ENCODE measurements around the gene NETO2. TPM values are rescaled to one million over a fixed set of nuclear protein-coding genes. Genes with fewer than 3 reads are reported as not detected.
A peak's percentile ranks its signal among the peaks of the same experiment; 100 is the strongest.
"Not testable (repeated sequence)": the region's sequence is repeated elsewhere in the genome, so short reads cannot be mapped to it uniquely, and the experiment has no call there.

NETO2 gene
- total RNA-seq, 2 experiments from 2014 or later, result 9.2 to 11.4 TPM

- Mint-ChIP-seq H3K9me3 (no peaks in the 10 kb centered on the region), H3K27ac (no peak overlapping the region), H3K36me3 (peaks cover 17% of the 10 kb centered on the region), H3K4me1 (ENCODE audit: low read depth) (peaks cover 30% of the 10 kb centered on the region), H3K4me3 (no peak overlapping the region), H3K27me3 (no peaks in the 10 kb centered on the region)
- no peak for DNase-seq
- intact Hi-C loops (cut with micrococcal nuclease), result no loop called here
- ChIA-PET CTCF (interaction anchor here (1.5 to 3.8 kb wide), 2 partner anchors 9 to 95 kb away, joined by 3 to 16 read pairs; no protein-coding TSS in a partner anchor), POLR2A (no interaction called here)
Observed at GRCh38 chr16:47132308-47132707, 11.4 kb downstream of the NETO2 start.

- peak; percentile 20 for DNase-seq
- peaks cover 21% of the 10 kb centered on the region for H3K36me3 Mint-ChIP-seq
- H3K9me3 Mint-ChIP-seq, result no peaks in the 10 kb centered on the region
- CTCF ChIA-PET, result interaction anchor here (0.7 to 1.1 kb wide), 3 partner anchors 12 to 92 kb away, joined by 3 to 4 read pairs (median 3); partner anchors contain the start of gene NETO2
- intact Hi-C loops (cut with micrococcal nuclease), result no loop called here
- peaks cover 14% of the 10 kb centered on the region for H3K4me1 Mint-ChIP-seq (ENCODE audit: low read depth)
- POLR2A ChIA-PET, result interaction anchor here (1.3 kb wide), 1 partner anchor 16 kb away, joined by 4 read pairs; no protein-coding TSS in a partner anchor
- no peak overlapping the region for H3K4me3 Mint-ChIP-seq
- peak overlapping the region; percentile 53 for H3K27ac Mint-ChIP-seq
- H3K27me3 Mint-ChIP-seq, result no peaks in the 10 kb centered on the region
Observed at GRCh38 chr16:47129755-47130435, 13.8 kb downstream of the NETO2 start.

- intact Hi-C loops (cut with micrococcal nuclease), result no loop called here
- ChIA-PET CTCF (interaction anchor here (0.9 kb wide), 1 partner anchor 14 kb away, joined by 3 read pairs; no protein-coding TSS in a partner anchor), POLR2A (no interaction called here)
- Mint-ChIP-seq H3K4me3 (no peak overlapping the region), H3K4me1 (ENCODE audit: low read depth) (peaks cover 10% of the 10 kb centered on the region), H3K36me3 (peaks cover 24% of the 10 kb centered on the region), H3K27me3 (no peaks in the 10 kb centered on the region), H3K27ac (no peak overlapping the region), H3K9me3 (no peaks in the 10 kb centered on the region)
- no peak for DNase-seq
Observed at GRCh38 chr16:47127541-47127940, 16.2 kb downstream of the NETO2 start.

DNA sequence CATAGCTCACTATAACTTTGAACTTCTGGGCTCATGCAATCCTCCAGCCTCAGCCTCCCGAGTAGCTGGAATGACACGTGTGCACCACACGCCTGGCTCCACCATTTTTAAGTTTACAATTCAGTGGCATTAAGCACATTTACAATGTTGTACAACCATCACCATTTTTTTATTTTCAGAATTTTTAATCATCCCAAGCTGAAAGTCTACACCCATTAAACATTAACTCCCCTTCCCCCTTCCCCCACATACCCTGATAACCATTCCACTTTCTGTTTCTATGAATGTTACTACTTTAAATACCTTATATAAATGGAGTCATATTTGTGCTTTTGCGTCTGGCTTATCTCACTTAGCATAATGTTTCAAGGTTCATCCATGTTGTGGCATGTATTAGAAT lies 18.0 kb downstream of the NETO2 start:
- Mint-ChIP-seq H3K27ac (no peak overlapping the region), H3K36me3 (peaks cover 38% of the 10 kb centered on the region), H3K4me1 (ENCODE audit: low read depth) (peaks cover 10% of the 10 kb centered on the region), H3K4me3 (no peak overlapping the region), H3K27me3 (no peaks in the 10 kb centered on the region), H3K9me3 (no peaks in the 10 kb centered on the region)
- ChIA-PET CTCF (interaction anchor here (1.3 to 2.4 kb wide), 4 partner anchors 16 to 1039 kb away, joined by 3 to 7 read pairs (median 4); no protein-coding TSS in a partner anchor), POLR2A (no interaction called here)
- intact Hi-C loops (cut with micrococcal nuclease), result no loop called here
- no peak for DNase-seq

DNA sequence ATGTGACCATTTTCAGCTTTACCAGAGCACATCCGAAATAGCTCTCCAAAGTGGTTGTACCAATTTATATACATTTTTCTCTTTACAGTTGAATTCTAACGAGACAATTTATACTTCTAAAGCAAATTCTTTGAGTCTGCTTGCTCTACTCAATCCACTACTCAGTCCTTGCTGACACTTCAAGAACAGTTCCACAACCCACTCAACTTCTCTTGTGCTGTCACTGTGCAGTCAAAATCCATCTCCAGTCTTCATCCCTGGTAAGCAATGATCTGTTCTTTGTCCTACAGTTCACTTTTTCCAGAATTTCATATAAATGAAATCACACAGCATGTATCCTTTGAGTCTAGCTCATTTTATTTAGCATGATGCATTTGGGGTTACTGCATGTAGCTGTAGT lies 30.6 kb downstream of the NETO2 start:
- H3K4me1 Mint-ChIP-seq (ENCODE audit: low read depth), result peaks cover 21% of the 10 kb centered on the region
- H3K27ac Mint-ChIP-seq, result no peak overlapping the region
- H3K36me3 Mint-ChIP-seq, result peaks cover 28% of the 10 kb centered on the region
- H3K27me3 Mint-ChIP-seq, result no peaks in the 10 kb centered on the region
- H3K4me3 Mint-ChIP-seq, result no peak overlapping the region
- POLR2A ChIA-PET, result interaction anchor here (0.9 to 2.4 kb wide), 4 partner anchors 29 to 140 kb away, joined by 5 to 13 read pairs (median 6); partner anchors contain the start of gene NETO2
- CTCF ChIA-PET, result interaction anchor here (0.9 to 5.6 kb wide), 8 partner anchors 14 to 1052 kb away, joined by 3 to 47 read pairs (median 5); partner anchors contain the start of genes DNAJA2, ITFG1, NETO2 and PHKB
- intact Hi-C loops (cut with micrococcal nuclease), result no loop called here
- H3K9me3 Mint-ChIP-seq, result no peaks in the 10 kb centered on the region
- DNase-seq, result no peak

GRCh38 chr16:47110939-47111338 lies 32.8 kb downstream of the NETO2 start:
- ChIA-PET POLR2A (no interaction called here), CTCF (interaction anchor here (1.1 to 1.7 kb wide), 3 partner anchors 31 to 73 kb away, joined by 3 to 8 read pairs (median 3); partner anchors contain the start of gene NETO2)
- Mint-ChIP-seq H3K4me1 (ENCODE audit: low read depth) (peaks cover 21% of the 10 kb centered on the region), H3K27me3 (no peaks in the 10 kb centered on the region), H3K36me3 (peaks cover 26% of the 10 kb centered on the region), H3K9me3 (no peaks in the 10 kb centered on the region), H3K4me3 (no peak overlapping the region), H3K27ac (no peak overlapping the region)
- no peak for DNase-seq
- intact Hi-C loops (cut with micrococcal nuclease), result no loop called here

- H3K4me3 Mint-ChIP-seq, result no peak overlapping the region
Observed at GRCh38 chr16:47109361-47109760, 34.4 kb downstream of the NETO2 start.

GRCh38 chr16:47102921-47103320 lies 40.8 kb downstream of the NETO2 start:
- H3K9me3 Mint-ChIP-seq; H3K27ac Mint-ChIP-seq; DNase-seq; intact Hi-C loops (cut with micrococcal nuclease); H3K4me1 Mint-ChIP-seq (ENCODE audit: low read depth); H3K27me3 Mint-ChIP-seq; H3K4me3 Mint-ChIP-seq; POLR2A ChIA-PET: not testable (repeated sequence)
- CTCF ChIA-PET, result interaction anchor here (0.9 to 1.4 kb wide), 2 partner anchors 53 to 65 kb away, joined by 3 to 4 read pairs; no protein-coding TSS in a partner anchor
- peaks cover 56% of the 10 kb centered on the region for H3K36me3 Mint-ChIP-seq

More at GRCh38 chr16:47109361-47109760, 34.4 kb downstream of the NETO2 start:
- DNase-seq, result no peak
- Mint-ChIP-seq H3K9me3 (no peaks in the 10 kb centered on the region), H3K36me3 (peaks cover 33% of the 10 kb centered on the region), H3K27me3 (no peaks in the 10 kb centered on the region), H3K27ac (no peak overlapping the region), H3K4me1 (ENCODE audit: low read depth) (peaks cover 14% of the 10 kb centered on the region)
- ChIA-PET POLR2A (interaction anchor here (1.5 kb wide), 1 partner anchor 34 kb away, joined by 3 read pairs; the partner anchor contains the start of gene NETO2), CTCF (interaction anchor here (2.1 kb wide), 1 partner anchor 72 kb away, joined by 7 read pairs; no protein-coding TSS in a partner anchor)
- intact Hi-C loops (cut with micrococcal nuclease), result no loop called here

- H3K4me3 Mint-ChIP-seq; DNase-seq; H3K9me3 Mint-ChIP-seq; H3K27me3 Mint-ChIP-seq; intact Hi-C loops (cut with micrococcal nuclease); H3K27ac Mint-ChIP-seq: not testable (repeated sequence)
- peaks cover 44% of the 10 kb centered on the region for H3K36me3 Mint-ChIP-seq
- H3K4me1 Mint-ChIP-seq (ENCODE audit: low read depth), result peaks cover 14% of the 10 kb centered on the region
- ChIA-PET POLR2A (interaction anchor here (1.0 kb wide), 1 partner anchor 211 kb away, joined by 3 read pairs; no protein-coding TSS in a partner anchor), CTCF (interaction anchor here (1.0 to 2.4 kb wide), 2 partner anchors 44 to 46 kb away, joined by 3 to 7 read pairs; partner anchors contain the start of gene NETO2)
Observed at GRCh38 chr16:47097154-47097553, 46.6 kb downstream of the NETO2 start.

GRCh38 chr16:47096297-47096696 lies 47.4 kb downstream of the NETO2 start:
- CTCF ChIA-PET, result interaction anchor here (1.0 to 2.4 kb wide), 2 partner anchors 45 to 47 kb away, joined by 3 to 7 read pairs; partner anchors contain the start of gene NETO2

GRCh38 chr16:47084198-47084597 lies 59.5 kb downstream of the NETO2 start:
- H3K4me1 Mint-ChIP-seq (ENCODE audit: low read depth), result peaks cover 2% of the 10 kb centered on the region
- H3K27me3 Mint-ChIP-seq, result no peaks in the 10 kb centered on the region
- no peaks in the 10 kb centered on the region for H3K9me3 Mint-ChIP-seq
- no peak for DNase-seq
- ChIA-PET CTCF (no interaction called here), POLR2A (no interaction called here)
- peaks cover 8% of the 10 kb centered on the region for H3K36me3 Mint-ChIP-seq
- no peak overlapping the region for H3K4me3 Mint-ChIP-seq
- intact Hi-C loops (cut with micrococcal nuclease), result no loop called here
- H3K27ac Mint-ChIP-seq, result no peak overlapping the region

More at GRCh38 chr16:47096297-47096696, 47.4 kb downstream of the NETO2 start:
- H3K4me1 Mint-ChIP-seq (ENCODE audit: low read depth), result peaks cover 14% of the 10 kb centered on the region
- intact Hi-C loops (cut with micrococcal nuclease), result no loop called here
- H3K27ac Mint-ChIP-seq, result no peak overlapping the region
- POLR2A ChIA-PET, result no interaction called here
- H3K9me3 Mint-ChIP-seq, result no peaks in the 10 kb centered on the region
- DNase-seq, result no peak
- no peaks in the 10 kb centered on the region for H3K27me3 Mint-ChIP-seq
- peaks cover 41% of the 10 kb centered on the region for H3K36me3 Mint-ChIP-seq
- no peak overlapping the region for H3K4me3 Mint-ChIP-seq

- Mint-ChIP-seq H3K27me3 (no peaks in the 10 kb centered on the region), H3K36me3 (peaks cover 8% of the 10 kb centered on the region), H3K9me3 (no peaks in the 10 kb centered on the region), H3K4me1 (ENCODE audit: low read depth) (no peaks in the 10 kb centered on the region), H3K4me3 (no peak overlapping the region), H3K27ac (no peak overlapping the region)
- DNase-seq, result no peak
- ChIA-PET CTCF (interaction anchor here (0.7 to 1.4 kb wide), 4 partner anchors 45 to 1082 kb away, joined by 3 to 4 read pairs (median 4); no protein-coding TSS in a partner anchor), POLR2A (no interaction called here)
- intact Hi-C loops (cut with micrococcal nuclease), result no loop called here
Observed at GRCh38 chr16:47082099-47082865, 61.5 kb downstream of the NETO2 start.
